Stimulated activated effector memory CD8-positive, alpha-beta T cell treated with anti-CD3 and anti-CD28 coated beads, Interleukin-12 subunit alpha, Interleukin-12 subunit beta, amount 100 ng/mL, for 72 hours (primary cell): Measurements from ENCODE around the gene CREB5.
A peak's percentile ranks its signal among the peaks of the same experiment; 100 is the strongest.

ENCODE experiments used
- ATAC-seq: fragments of 150-1000 bp; cut with Tn5 transposase; 2 replicates; pipeline ENCODE4 v1.10.0; 2021
- DNase-seq, 2 donors: peaks; one replicate each; pipeline ENCODE4 v3.0.0; 2021 to 2022; ENCODE audit warnings: low spot score in 2 of 2
- H3K27ac Mint-ChIP-seq: one replicate; pipeline ENCODE4 v1.8.0; 2022; ENCODE audit warnings: mild to moderate bottlenecking, mixed read lengths
- H3K36me3 Mint-ChIP-seq: one replicate; pipeline ENCODE4 v1.8.0; 2022; ENCODE audit warnings: mild to moderate bottlenecking, mixed read lengths
- H3K4me1 Mint-ChIP-seq: one replicate; pipeline ENCODE4 v1.8.0; 2022; ENCODE audit warnings: mixed read lengths
- H3K4me3 Mint-ChIP-seq: one replicate; pipeline ENCODE4 v1.8.0; 2022; ENCODE audit warnings: mild to moderate bottlenecking, mixed read lengths
- H3K9me3 Mint-ChIP-seq: one replicate; pipeline ENCODE4 v1.8.0; 2022; ENCODE audit warnings: mixed read lengths

The CREB5 gene

DNA sequence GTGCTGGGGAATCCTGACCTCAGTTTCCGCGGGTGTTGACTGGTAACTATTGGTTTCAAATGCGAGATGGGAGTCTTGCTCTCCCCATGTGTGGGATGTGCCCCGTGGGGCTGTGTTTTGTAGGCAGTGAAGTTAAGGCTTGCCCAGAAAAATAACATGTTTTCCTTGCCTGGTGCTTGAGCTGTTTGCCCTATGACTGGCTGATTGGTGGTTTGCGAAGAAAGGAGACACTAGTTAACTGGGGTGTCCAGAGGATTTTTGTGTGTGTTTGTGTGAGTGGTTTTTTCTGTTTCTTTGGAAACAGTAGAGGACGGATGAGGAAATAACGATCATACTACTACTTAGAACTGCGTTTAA is 61.9 kb downstream of the CREB5 start:
- no peaks in the 10 kb centered on the region for H3K4me1 Mint-ChIP-seq
- peaks cover 3% of the 10 kb centered on the region for H3K9me3 Mint-ChIP-seq
- no peak overlapping the region for H3K27ac Mint-ChIP-seq
- H3K36me3 Mint-ChIP-seq: no peaks in the 10 kb centered on the region
- DNase-seq (no peak), ATAC-seq (no peak)
- H3K4me3 Mint-ChIP-seq: no peak overlapping the region

GRCh38 chr7:28474640-28475039 is 62.3 kb downstream of the CREB5 start:
- no peak overlapping the region for H3K27ac Mint-ChIP-seq
- peaks cover 3% of the 10 kb centered on the region for H3K9me3 Mint-ChIP-seq
- no peak overlapping the region for H3K4me3 Mint-ChIP-seq
- ATAC-seq: no peak
- H3K4me1 Mint-ChIP-seq: no peaks in the 10 kb centered on the region
- H3K36me3 Mint-ChIP-seq: no peaks in the 10 kb centered on the region
- DNase-seq: no peak

DNA sequence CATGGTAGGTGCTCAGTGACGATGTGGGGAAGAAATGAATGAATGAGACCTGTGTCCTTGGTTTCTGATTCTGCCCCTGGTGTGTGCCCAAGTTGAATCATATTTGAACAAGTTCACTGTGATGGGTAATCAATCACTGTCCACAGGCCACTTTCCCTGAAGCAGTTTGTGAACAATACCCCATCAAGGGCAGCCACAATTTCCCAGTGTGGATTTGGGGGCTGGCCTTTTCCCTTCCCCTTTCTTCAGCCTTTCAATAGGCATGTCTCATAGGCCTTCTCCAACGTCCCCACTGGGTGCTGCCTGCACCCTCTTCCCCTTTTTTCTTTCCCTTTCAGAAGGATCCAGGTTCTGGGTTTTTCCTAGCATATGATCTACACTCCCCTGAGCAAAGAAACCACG is 64.7 kb downstream of the CREB5 start:
- Mint-ChIP-seq H3K4me1 (no peaks in the 10 kb centered on the region), H3K9me3 (no peaks in the 10 kb centered on the region), H3K27ac (no peak overlapping the region), H3K4me3 (no peak overlapping the region), H3K36me3 (no peaks in the 10 kb centered on the region)
- no peak for ATAC-seq
- no peak for DNase-seq

DNA sequence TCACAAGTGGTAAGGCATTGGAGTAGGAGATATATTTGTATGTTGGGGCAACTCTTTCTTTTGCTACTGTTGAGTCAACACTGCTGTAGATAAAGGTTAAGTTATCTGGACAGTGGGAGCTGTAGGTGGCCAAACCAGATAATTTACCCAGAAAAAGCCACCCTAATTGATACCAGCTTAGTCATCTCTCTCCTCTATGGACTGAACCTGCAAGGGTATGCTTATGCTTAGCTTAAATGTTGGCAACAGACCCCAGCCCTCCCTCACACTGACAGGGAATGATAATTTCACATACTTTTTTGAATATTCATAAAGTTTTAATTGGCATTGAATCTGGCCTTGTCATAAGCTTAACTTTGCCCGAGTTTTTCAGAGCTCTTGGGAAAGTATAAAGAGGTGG is 66.3 kb downstream of the CREB5 start:
- DNase-seq (no peak), ATAC-seq (no peak)
- Mint-ChIP-seq H3K27ac (no peak overlapping the region), H3K4me3 (no peak overlapping the region), H3K4me1 (no peaks in the 10 kb centered on the region), H3K9me3 (no peaks in the 10 kb centered on the region), H3K36me3 (no peaks in the 10 kb centered on the region)

DNA sequence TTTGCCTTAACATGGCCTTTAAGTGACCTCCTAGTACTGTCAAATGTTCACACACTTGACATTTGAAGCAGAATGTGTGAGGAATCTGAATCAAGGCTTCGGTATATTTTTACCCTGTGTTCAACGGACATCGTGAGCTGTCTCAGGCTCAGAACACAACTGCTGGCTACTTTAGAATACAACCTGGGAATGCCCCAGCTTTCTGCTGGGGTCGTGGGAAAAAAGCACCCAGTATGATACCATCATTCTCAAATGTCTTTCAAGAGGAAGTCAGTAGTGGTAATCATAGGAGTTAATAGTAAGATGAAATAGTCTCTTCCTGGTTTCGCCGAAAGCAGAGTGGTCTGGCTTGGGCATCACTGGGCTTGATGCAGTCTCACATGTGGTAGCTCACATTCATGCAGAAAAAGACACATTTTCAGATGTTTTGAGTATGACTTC is 67.2 kb downstream of the CREB5 start:
- Mint-ChIP-seq H3K4me1 (no peaks in the 10 kb centered on the region), H3K4me3 (no peak overlapping the region), H3K9me3 (no peaks in the 10 kb centered on the region), H3K27ac (no peak overlapping the region), H3K36me3 (no peaks in the 10 kb centered on the region)
- DNase-seq (no peak), ATAC-seq (no peak)

DNA sequence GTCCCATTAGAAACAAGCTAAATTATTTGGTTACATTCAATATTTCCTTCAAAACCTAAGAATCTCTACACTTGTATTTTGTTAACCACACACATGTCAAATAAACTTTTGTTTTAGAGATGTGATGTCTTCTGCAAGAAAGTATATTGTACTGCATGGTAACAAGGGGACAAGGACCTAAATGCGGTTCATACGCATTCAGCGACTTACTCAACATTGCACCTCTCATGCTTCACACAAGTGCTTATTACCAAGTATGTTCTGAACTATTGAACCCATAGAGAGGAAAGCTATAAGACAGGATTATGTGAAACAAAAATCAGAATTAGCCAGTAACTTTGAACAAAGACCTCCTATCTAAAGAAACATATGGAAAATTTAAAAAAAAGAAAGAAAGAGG is 68.3 kb downstream of the CREB5 start:
- no peak for DNase-seq
- H3K27ac Mint-ChIP-seq: no peak overlapping the region
- H3K4me1 Mint-ChIP-seq: no peaks in the 10 kb centered on the region
- no peaks in the 10 kb centered on the region for H3K9me3 Mint-ChIP-seq
- no peaks in the 10 kb centered on the region for H3K36me3 Mint-ChIP-seq
- no peak for ATAC-seq
- no peak overlapping the region for H3K4me3 Mint-ChIP-seq

DNA sequence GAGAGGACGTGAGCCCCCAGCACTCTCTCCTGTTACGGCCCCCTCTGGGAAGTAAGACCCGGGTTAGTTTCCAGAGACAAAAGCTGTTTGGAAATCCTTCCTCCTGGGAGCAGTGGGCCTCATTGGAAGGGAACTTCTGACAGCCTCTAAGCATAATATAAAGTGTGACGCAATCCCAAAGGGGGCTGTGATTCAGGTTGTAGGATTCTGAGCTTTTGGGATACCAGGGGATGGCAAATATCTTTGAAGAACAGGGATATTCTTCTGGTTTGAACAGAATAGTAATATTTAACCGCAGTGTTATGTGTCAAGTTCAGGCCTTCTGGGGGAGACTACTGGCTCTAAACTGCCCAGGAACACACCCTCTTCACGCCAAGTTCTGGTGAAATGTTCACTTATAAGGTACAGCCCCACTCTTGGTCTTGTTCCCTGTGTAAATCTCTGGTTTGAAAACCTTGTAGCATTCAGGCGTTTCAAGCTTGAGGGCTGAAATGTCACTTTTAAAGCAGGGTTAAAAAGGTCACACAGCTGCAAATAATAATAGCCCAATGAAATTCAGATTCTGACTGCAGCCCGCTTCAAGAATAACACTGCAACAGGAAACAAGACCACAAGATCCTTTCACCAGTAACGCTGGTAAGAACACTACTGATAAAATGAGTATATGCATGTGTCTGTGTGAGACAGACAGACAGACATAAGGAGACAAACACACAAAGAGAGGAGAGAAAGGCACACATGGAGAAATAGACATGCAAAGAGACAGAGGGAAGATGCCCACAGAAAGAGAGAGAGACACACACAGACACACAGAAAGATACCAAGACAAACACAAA is 69.0 kb downstream of the CREB5 start:
- Mint-ChIP-seq H3K9me3 (no peaks in the 10 kb centered on the region), H3K27ac (no peak overlapping the region), H3K4me3 (no peak overlapping the region), H3K4me1 (no peaks in the 10 kb centered on the region), H3K36me3 (no peaks in the 10 kb centered on the region)
- DNase-seq (no peak), ATAC-seq (peak; percentile 34)

- Mint-ChIP-seq H3K27ac (no peak overlapping the region), H3K36me3 (no peaks in the 10 kb centered on the region), H3K4me1 (no peaks in the 10 kb centered on the region), H3K9me3 (no peaks in the 10 kb centered on the region), H3K4me3 (no peak overlapping the region)
- DNase-seq (no peak), ATAC-seq (no peak)
These were observed 70.8 kb downstream of the CREB5 start for GRCh38 chr7:28483112-28483511.

- H3K36me3 Mint-ChIP-seq: no peaks in the 10 kb centered on the region
- no peaks in the 10 kb centered on the region for H3K4me1 Mint-ChIP-seq
- no peak overlapping the region for H3K27ac Mint-ChIP-seq
- H3K4me3 Mint-ChIP-seq: no peak overlapping the region
- no peak for DNase-seq
- H3K9me3 Mint-ChIP-seq: no peaks in the 10 kb centered on the region
- ATAC-seq: no peak
These were observed 71.7 kb downstream of the CREB5 start for GRCh38 chr7:28483908-28484605.

GRCh38 chr7:28484606-28484935 is 72.3 kb downstream of the CREB5 start:
- H3K9me3 Mint-ChIP-seq: no peaks in the 10 kb centered on the region
- DNase-seq (no peak), ATAC-seq (no peak)
- no peaks in the 10 kb centered on the region for H3K4me1 Mint-ChIP-seq
- no peaks in the 10 kb centered on the region for H3K36me3 Mint-ChIP-seq
- no peak overlapping the region for H3K4me3 Mint-ChIP-seq
- no peak overlapping the region for H3K27ac Mint-ChIP-seq

DNA sequence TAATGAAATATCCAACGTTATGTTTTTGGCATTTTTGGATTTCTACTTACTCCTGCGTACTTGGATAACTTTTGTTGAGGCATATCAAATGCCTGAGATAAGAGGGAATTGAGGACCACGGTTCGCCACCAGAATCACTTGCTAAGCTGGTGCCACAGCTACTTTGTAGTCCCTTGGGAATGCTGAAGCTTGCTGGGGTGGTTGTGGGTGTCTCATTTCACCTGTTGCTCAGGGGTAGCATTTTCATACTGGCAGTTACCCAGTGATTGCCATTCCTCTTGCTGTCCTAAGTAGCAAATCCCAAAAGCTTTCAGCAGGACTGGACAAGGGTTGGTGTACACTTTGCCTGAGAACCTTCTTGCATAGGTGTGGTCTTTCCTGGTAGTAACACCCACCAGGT is 75.2 kb downstream of the CREB5 start:
- Mint-ChIP-seq H3K36me3 (no peaks in the 10 kb centered on the region), H3K27ac (no peak overlapping the region), H3K9me3 (no peaks in the 10 kb centered on the region), H3K4me1 (no peaks in the 10 kb centered on the region), H3K4me3 (no peak overlapping the region)
- DNase-seq (no peak), ATAC-seq (no peak)

- Mint-ChIP-seq H3K9me3 (no peaks in the 10 kb centered on the region), H3K4me1 (no peaks in the 10 kb centered on the region), H3K4me3 (no peak overlapping the region), H3K36me3 (no peaks in the 10 kb centered on the region), H3K27ac (no peak overlapping the region)
- DNase-seq (no peak), ATAC-seq (no peak)
These were observed 75.9 kb downstream of the CREB5 start for GRCh38 chr7:28488061-28488791.

DNA sequence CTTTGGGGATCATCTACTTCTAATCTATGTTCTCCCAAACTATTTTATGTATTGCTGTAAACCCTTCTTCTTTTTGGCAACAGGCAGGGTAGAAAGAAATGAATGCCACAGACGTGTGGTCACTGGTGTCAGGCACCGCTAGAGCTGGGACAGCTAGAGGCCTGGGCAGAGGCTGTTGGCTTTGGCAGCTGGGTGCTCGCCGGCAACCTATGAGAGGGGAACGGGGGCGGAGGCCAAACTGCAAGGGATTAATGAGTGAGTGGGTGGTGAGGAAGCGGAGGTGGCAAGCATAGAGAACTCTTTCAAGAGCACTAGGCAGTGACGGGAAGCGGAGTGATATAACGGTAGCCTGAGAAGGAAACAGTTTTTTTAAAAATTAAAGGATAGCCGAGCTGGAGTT is 78.5 kb downstream of the CREB5 start:
- Mint-ChIP-seq H3K4me1 (no peaks in the 10 kb centered on the region), H3K27ac (no peak overlapping the region), H3K4me3 (no peak overlapping the region), H3K36me3 (no peaks in the 10 kb centered on the region), H3K9me3 (no peaks in the 10 kb centered on the region)
- ATAC-seq (no peak), DNase-seq (no peak)

- no peaks in the 10 kb centered on the region for H3K4me1 Mint-ChIP-seq
These were observed 81.2 kb downstream of the CREB5 start for GRCh38 chr7:28493477-28493876.

DNA sequence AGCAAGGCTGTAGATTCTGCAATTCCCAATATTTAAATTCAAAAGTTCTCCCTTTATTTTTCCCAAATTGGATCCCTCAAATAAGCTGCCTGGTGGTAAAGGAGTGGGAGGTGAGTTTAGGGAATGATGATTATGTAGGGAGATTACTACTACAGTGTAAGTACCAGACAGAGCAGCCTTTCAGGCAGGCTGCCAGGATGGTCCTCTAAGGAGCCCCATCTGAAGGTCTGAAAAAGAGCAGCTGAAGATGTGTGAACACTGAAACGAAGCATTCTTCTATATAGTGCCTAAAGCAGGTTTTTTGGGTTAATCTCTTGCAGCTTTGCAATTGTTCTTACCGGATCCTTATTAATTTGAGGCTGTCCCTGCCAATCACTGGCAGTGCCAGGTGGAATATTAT is 84.7 kb downstream of the CREB5 start:
- Mint-ChIP-seq H3K4me3 (no peak overlapping the region), H3K9me3 (no peaks in the 10 kb centered on the region), H3K4me1 (no peaks in the 10 kb centered on the region), H3K27ac (no peak overlapping the region), H3K36me3 (no peaks in the 10 kb centered on the region)
- ATAC-seq: no peak
- DNase-seq: no peak

More at GRCh38 chr7:28493477-28493876, 81.2 kb downstream of the CREB5 start:
- ATAC-seq: no peak
- Mint-ChIP-seq H3K27ac (no peak overlapping the region), H3K9me3 (no peaks in the 10 kb centered on the region), H3K4me3 (no peak overlapping the region), H3K36me3 (no peaks in the 10 kb centered on the region)
- DNase-seq: no peak

DNA sequence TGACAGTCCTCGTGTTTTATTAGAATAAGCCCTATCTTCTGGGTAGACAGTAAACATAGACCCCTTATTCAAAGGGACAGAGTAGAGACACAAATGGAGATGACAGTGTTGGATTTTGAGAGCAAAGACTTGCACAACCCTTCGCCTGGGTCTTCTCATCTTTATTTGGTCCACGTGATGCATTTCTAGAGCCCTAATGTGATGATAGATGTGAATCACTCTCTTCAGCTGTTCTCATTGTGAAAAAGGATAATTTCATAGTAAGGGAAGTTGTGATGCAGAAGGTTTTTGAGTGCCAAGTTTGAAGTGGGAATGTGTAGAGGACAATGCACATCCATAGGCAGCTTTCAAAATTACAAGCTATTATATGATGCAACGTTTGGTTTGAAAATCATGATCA is 86.3 kb downstream of the CREB5 start:
- no peak overlapping the region for H3K27ac Mint-ChIP-seq
- DNase-seq (no peak), ATAC-seq (no peak)
- H3K4me1 Mint-ChIP-seq: no peaks in the 10 kb centered on the region
- H3K9me3 Mint-ChIP-seq: no peaks in the 10 kb centered on the region
- H3K4me3 Mint-ChIP-seq: no peak overlapping the region
- H3K36me3 Mint-ChIP-seq: no peaks in the 10 kb centered on the region
